Measurements from ENCODE around the gene ZNF641. TPM values are rescaled to one million over a fixed set of nuclear protein-coding genes. Genes with fewer than 3 reads are reported as not detected.
A peak's percentile ranks its signal among the peaks of the same experiment; 100 is the strongest.
"Not testable (repeated sequence)": the region's sequence is repeated elsewhere in the genome, so short reads cannot be mapped to it uniquely, and the experiment has no call there.

ZNF641 gene
- total RNA-seq, 2 donors from 2014 or later, result 9.2 to 9.6 TPM

- ATAC-seq (no peak), DNase-seq (no peak)
- intact Hi-C loops (cut with DNase I, micrococcal nuclease), result no loop called here
Observed at GRCh38 chr12:48339442-48340117, 11.1 kb downstream of the ZNF641 start.

- DNase-seq, result no peak
- intact Hi-C loops (cut with DNase I, micrococcal nuclease), result no loop called here
- no peak for ATAC-seq
Observed at GRCh38 chr12:48336564-48336963, 14.2 kb downstream of the ZNF641 start.

- ATAC-seq, result no peak
- no peak for DNase-seq
- intact Hi-C loops (cut with DNase I, micrococcal nuclease), result no loop called here
Observed at GRCh38 chr12:48336061-48336460, 14.7 kb downstream of the ZNF641 start.

GRCh38 chr12:48334808-48335207 is 15.9 kb downstream of the ZNF641 start:
- intact Hi-C loops (cut with DNase I, micrococcal nuclease), result no loop called here
- ATAC-seq (no peak), DNase-seq (no peak)

- intact Hi-C loops (cut with DNase I, micrococcal nuclease); ATAC-seq; DNase-seq: not testable (repeated sequence)
Observed at GRCh38 chr12:48333680-48334079, 17.0 kb downstream of the ZNF641 start.

- intact Hi-C loops (cut with DNase I, micrococcal nuclease), result no loop called here
- no peak for ATAC-seq
- no peak for DNase-seq
Observed at GRCh38 chr12:48331399-48331798, 19.3 kb downstream of the ZNF641 start.

- DNase-seq (no peak), ATAC-seq (no peak)
- intact Hi-C loops (cut with DNase I, micrococcal nuclease), result no loop called here
Observed at GRCh38 chr12:48329199-48329939, 21.4 kb downstream of the ZNF641 start.

GRCh38 chr12:48316491-48316890 is 34.2 kb downstream of the ZNF641 start:
- DNase-seq (no peak), ATAC-seq (no peak)
- intact Hi-C loops (cut with DNase I, micrococcal nuclease), result no loop called here

GRCh38 chr12:48311313-48311712 is 39.4 kb downstream of the ZNF641 start:
- ATAC-seq, result no peak
- intact Hi-C loops (cut with DNase I, micrococcal nuclease), result no loop called here

GRCh38 chr12:48307269-48307668 is 43.5 kb downstream of the ZNF641 start:
- intact Hi-C loops (cut with DNase I, micrococcal nuclease), result no loop called here
- DNase-seq (no peak), ATAC-seq (no peak)

More at GRCh38 chr12:48311313-48311712, 39.4 kb downstream of the ZNF641 start:
- DNase-seq, result no peak

- ATAC-seq (no peak), DNase-seq (no peak)
- intact Hi-C loops (cut with DNase I, micrococcal nuclease), result no loop called here
Observed at GRCh38 chr12:48305190-48305589, 45.5 kb downstream of the ZNF641 start.

- intact Hi-C loops (cut with DNase I, micrococcal nuclease), result no loop called here
- peak; percentile 73 for ATAC-seq
Observed at GRCh38 chr12:48302161-48302911, 48.4 kb downstream of the ZNF641 start.

GRCh38 chr12:48300774-48301173 is 49.9 kb downstream of the ZNF641 start:
- intact Hi-C loops (cut with DNase I, micrococcal nuclease), result no loop called here
- no peak for DNase-seq
- no peak for ATAC-seq

More at GRCh38 chr12:48302161-48302911, 48.4 kb downstream of the ZNF641 start:
- DNase-seq, result no peak

GRCh38 chr12:48296586-48297282 is 54.0 kb downstream of the ZNF641 start:
- ATAC-seq, result peak; percentile 100
- intact Hi-C loops (cut with DNase I, micrococcal nuclease), result no loop called here
- DNase-seq, result peak; percentile 82 to 83

- ATAC-seq (no peak), DNase-seq (no peak)
- intact Hi-C loops (cut with DNase I, micrococcal nuclease), result no loop called here
Observed at GRCh38 chr12:48292040-48292439, 58.7 kb downstream of the ZNF641 start.

- intact Hi-C loops (cut with DNase I, micrococcal nuclease), result no loop called here
- ATAC-seq, result no peak
Observed at GRCh38 chr12:48291511-48291910, 59.2 kb downstream of the ZNF641 start.

GRCh38 chr12:48288387-48289268 is 62.1 kb downstream of the ZNF641 start:
- DNase-seq (no peak), ATAC-seq (peak; percentile 85)
- intact Hi-C loops (cut with DNase I, micrococcal nuclease), result no loop called here

More at GRCh38 chr12:48291511-48291910, 59.2 kb downstream of the ZNF641 start:
- DNase-seq, result no peak
